Stomach (tissue), 9 donors: Measurements from ENCODE around the gene TRAPPC8. TPM values are rescaled to one million over a fixed set of nuclear protein-coding genes. Genes with fewer than 3 reads are reported as not detected.

Experiments
- DNase-seq, 2 donors: peaks; one replicate each; pipeline versions ENCODE4 v3.0.0 to v3.0.0-alpha.2; 2013 to 2019
- H3K27ac ChIP-seq, 5 donors: fragments of 200-600 bp in 4 of 5; sonication (generic) in 4 of 5; one replicate each; pipeline ENCODE4 v1.5.1; 2013 to 2019; ENCODE audit warnings: mild to moderate bottlenecking in 1 of 5, moderate library complexity in 1 of 5
- H3K27me3 ChIP-seq, 3 donors: fragments of 200-600 bp; sonication (generic); one replicate each; pipeline ENCODE4 v1.5.1; 2017 to 2019; ENCODE audit warnings: mixed run types in 1 of 3
- H3K36me3 ChIP-seq, 4 donors: fragments of 200-600 bp; sonication (generic); 1 replicate in 3 of 4; 2 replicates in 1 of 4; pipeline ENCODE4 v1.5.1; 2016 to 2019
- H3K4me1 ChIP-seq, 4 donors: fragments of 200-600 bp; sonication (generic); one replicate each; pipeline ENCODE4 v1.5.1; 2016 to 2019
- H3K4me3 ChIP-seq, 4 donors: fragments of 200-600 bp; sonication (generic) in 3 of 4; one replicate each; pipeline ENCODE4 v1.5.1; 2016 to 2019; ENCODE audit warnings: mild to moderate bottlenecking in 1 of 4
- H3K9me3 ChIP-seq, 4 donors: fragments of 200-600 bp; sonication (generic); one replicate each; pipeline ENCODE4 v1.5.1; 2016 to 2019
- EP300 ChIP-seq: sonication (generic); formaldehyde crosslinking; IDR thresholded peaks from one replicate; pipeline ENCODE4 v1.6.1; 2017; ENCODE audit warnings: antibody characterized with exemption
- POLR2A ChIP-seq, 4 donors: fragments of 450-650 bp; IDR thresholded peaks; one replicate each; pipeline ENCODE4 v1.6.1; 2016; ENCODE audit warnings: antibody characterized with exemption in 4 of 4, control low read depth in 2 of 4, mild to moderate bottlenecking in 1 of 4, moderate library complexity in 1 of 4
- POLR2AphosphoS5 ChIP-seq, 3 donors: sonication (generic); formaldehyde crosslinking; IDR thresholded peaks; one replicate each; pipeline ENCODE4 v1.6.1; 2016; ENCODE audit warnings: antibody characterized with exemption in 3 of 3
- WGBS, 5 donors: extraction: QIAGEN DNeasy Blood & Tissue Kit in 3 of 5; methylation state at CpG; one replicate each; pipeline versions ENCODE4 v1.1.5 to v1.1.7; 2013 to 2018; 5-methylcytosine and 5-hydroxymethylcytosine counted together
- intact Hi-C: fragments of 100-400 bp; cut with DNase I; formaldehyde crosslinking; loops from one replicate; pipeline ENCODE4 v1.15.1; 2023; ENCODE audit warnings: low total_unique reads
- polyA plus RNA-seq, 3 donors: library from polyadenylated mRNA; stranded (reverse); fragments of 200-250 nt; gene quantifications; one replicate each; pipeline ENCODE4 v1.2.3, GENCODE V29; 2013
- total RNA-seq, 5 donors: library from RNA; depleted of rRNA; stranded (reverse); fragments of >200 nt; gene quantifications; one replicate each; pipeline versions ENCODE4 v1.1.0 to v1.2.3, GENCODE V29; 2014 to 2016
- TF ChIP-seq, protein P1 (sequence below), 7 experiments: fragments of 450-650 bp in 4 of 7; fragments of 200-600 bp in 3 of 7; sonication (generic) in 3 of 7; IDR thresholded peaks; one replicate each; pipeline ENCODE4 v1.5.1; 2016 to 2019; ENCODE audit warnings: antibody characterized with exemption in 7 of 7, control low read depth in 2 of 7, mild to moderate bottlenecking in 1 of 7
- donor health status: healthy with polysubstance abuse.
- donor health status: Bipolar disorder and iron deficiency.
- donor health status: healthy.

Gene TRAPPC8
- total and polyA plus RNA-seq, 8 donors: 8.6 to 75.6 (median 37.2) TPM

DNA sequence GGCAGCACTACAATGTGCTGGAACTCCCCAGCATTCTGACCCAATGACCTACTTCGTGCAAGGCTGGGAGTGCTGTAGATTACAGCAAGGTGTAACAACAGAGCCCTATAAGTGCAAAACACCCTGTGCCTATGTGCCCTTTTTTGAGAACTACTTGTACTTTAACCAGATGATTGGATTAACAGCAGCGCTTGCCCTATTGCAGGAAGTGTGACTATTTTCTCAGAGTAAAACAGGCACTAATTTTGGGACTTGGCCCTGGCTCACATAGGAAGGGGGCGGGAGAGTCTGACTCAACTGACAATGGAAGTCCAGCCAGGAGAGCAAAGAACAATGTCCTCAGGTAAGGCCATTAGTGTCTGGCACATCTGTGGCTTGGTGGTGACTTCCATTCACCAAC is 40.1 kb upstream of the TRAPPC8 start:
- Histone ChIP-seq H3K4me3 (no peak overlapping the region), H3K9me3 (peaks cover 6 to 11% (median 8%) of the 10 kb centered on the region in 4 donors), H3K27ac (peak overlapping the region in 3 of 5 donors; percentile 5 to 54 (median 27)), H3K36me3 (no peaks in the 10 kb centered on the region), H3K27me3 (no peaks in the 10 kb centered on the region), H3K4me1 (peaks cover 6 to 19% (median 9%) of the 10 kb centered on the region in 4 donors)
- intact Hi-C loops: no loop called here
- TF ChIP-seq POLR2A (IDR thresholded peaks at IDR 0.05): no peak
- TF ChIP-seq POLR2AphosphoS5 (IDR thresholded peaks at IDR 0.05): peak in 1 of 3 donors; percentile 37
- 50 to 64% (median 55%) methylated on average over 3 of the region's 3 CpGs for WGBS, 5 donors
- peak; percentile 23 to 28 for DNase-seq

DNA sequence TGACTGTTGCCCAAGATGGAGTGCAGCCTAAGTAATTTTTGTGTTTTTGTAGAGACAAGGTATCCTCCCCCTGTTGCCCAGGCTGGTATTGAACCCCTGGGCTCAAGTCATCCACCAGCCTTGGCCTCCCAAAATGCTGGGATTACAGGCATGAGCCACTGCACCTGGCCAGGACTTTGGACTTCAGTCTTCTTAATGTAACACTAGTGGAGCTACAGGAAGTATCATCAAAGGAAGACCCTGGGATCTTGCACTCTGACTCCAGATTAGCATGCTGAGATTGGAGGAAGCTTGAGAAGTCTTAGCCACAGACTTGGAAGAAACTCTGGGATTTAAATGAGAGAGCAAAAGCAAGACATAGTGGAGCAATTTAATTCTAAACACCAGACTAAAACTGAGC is 37.9 kb upstream of the TRAPPC8 start:
- intact Hi-C loops: no loop called here
- no peak for DNase-seq
- Histone ChIP-seq H3K4me3 (no peak overlapping the region), H3K9me3 (peaks cover 6 to 13% (median 10%) of the 10 kb centered on the region in 4 donors), H3K27me3 (no peaks in the 10 kb centered on the region), H3K36me3 (no peaks in the 10 kb centered on the region), H3K4me1 (peaks cover 0 to 10% (median 8%) of the 10 kb centered on the region in 4 donors), H3K27ac (no peak overlapping the region)
- no peak for TF ChIP-seq POLR2AphosphoS5 (IDR thresholded peaks at IDR 0.05)

DNA sequence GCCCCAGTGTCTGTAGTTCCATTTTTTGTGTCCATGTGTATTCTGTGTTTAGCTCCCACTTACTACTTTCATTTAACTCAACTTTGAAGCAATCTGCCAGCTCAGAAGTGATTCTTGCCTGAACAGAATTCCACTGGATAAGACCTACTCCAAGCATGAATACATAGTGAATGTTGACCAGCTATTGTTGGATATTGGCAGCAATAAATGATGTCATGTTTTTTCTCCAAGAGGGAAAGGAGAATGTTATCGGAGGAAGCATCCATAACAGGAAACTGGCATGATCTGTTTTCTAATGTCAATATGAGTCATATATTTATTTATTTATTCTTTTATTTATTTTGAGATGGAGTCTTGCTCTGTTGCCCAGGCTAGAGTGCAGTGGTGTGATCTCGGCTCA is 36.8 kb upstream of the TRAPPC8 start:
- Histone ChIP-seq H3K27me3 (no peaks in the 10 kb centered on the region), H3K4me1 (peaks cover 0 to 10% (median 8%) of the 10 kb centered on the region in 4 donors), H3K27ac (no peak overlapping the region), H3K4me3 (no peak overlapping the region), H3K36me3 (no peaks in the 10 kb centered on the region), H3K9me3 (peaks cover 8 to 20% (median 14%) of the 10 kb centered on the region in 4 donors)
- TF ChIP-seq POLR2A (IDR thresholded peaks at IDR 0.05): no peak
- intact Hi-C loops: no loop called here
- WGBS, 5 donors: 75 to 91% (median 79%) methylated on average over 2 of the region's 2 CpGs
- no peak for DNase-seq

DNA sequence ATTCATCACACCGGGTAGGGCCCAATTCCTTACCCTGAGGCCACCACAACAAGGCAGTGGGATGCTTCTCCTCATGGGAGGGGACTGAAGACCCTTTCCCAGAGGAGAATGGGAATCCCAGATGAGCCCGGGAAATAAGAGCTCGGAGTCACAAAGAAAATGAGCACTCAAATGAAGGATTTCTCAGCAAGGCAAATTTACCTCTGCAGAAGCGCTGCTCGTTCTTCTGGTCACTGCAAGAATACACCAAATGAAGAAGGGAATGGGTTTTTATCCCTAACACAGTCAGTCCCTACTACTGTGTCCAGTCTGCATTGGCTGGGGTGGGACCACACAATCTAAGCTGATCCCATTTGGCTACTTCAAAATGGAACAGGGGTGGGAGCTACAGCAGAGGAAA is 35.7 kb upstream of the TRAPPC8 start:
- H3K27me3 ChIP-seq: no peaks in the 10 kb centered on the region
- H3K36me3 ChIP-seq: no peaks in the 10 kb centered on the region
- TF ChIP-seq POLR2AphosphoS5 (IDR thresholded peaks at IDR 0.05) (no peak), EP300 (no peak)
- TF ChIP-seq, protein P1, sequence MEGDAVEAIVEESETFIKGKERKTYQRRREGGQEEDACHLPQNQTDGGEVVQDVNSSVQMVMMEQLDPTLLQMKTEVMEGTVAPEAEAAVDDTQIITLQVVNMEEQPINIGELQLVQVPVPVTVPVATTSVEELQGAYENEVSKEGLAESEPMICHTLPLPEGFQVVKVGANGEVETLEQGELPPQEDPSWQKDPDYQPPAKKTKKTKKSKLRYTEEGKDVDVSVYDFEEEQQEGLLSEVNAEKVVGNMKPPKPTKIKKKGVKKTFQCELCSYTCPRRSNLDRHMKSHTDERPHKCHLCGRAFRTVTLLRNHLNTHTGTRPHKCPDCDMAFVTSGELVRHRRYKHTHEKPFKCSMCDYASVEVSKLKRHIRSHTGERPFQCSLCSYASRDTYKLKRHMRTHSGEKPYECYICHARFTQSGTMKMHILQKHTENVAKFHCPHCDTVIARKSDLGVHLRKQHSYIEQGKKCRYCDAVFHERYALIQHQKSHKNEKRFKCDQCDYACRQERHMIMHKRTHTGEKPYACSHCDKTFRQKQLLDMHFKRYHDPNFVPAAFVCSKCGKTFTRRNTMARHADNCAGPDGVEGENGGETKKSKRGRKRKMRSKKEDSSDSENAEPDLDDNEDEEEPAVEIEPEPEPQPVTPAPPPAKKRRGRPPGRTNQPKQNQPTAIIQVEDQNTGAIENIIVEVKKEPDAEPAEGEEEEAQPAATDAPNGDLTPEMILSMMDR (IDR thresholded peaks at IDR 0.05): no peak
- H3K4me1 ChIP-seq: peaks cover 0 to 10% (median 6%) of the 10 kb centered on the region in 4 donors
- intact Hi-C loops: no loop called here
- H3K27ac ChIP-seq: no peak overlapping the region
- 94 to 97% (median 95%) methylated on average over 5 of the region's 5 CpGs for WGBS, 5 donors
- no peak for DNase-seq
- peaks cover 16 to 31% (median 25%) of the 10 kb centered on the region in 4 donors for H3K9me3 ChIP-seq
- no peak overlapping the region for H3K4me3 ChIP-seq

DNA sequence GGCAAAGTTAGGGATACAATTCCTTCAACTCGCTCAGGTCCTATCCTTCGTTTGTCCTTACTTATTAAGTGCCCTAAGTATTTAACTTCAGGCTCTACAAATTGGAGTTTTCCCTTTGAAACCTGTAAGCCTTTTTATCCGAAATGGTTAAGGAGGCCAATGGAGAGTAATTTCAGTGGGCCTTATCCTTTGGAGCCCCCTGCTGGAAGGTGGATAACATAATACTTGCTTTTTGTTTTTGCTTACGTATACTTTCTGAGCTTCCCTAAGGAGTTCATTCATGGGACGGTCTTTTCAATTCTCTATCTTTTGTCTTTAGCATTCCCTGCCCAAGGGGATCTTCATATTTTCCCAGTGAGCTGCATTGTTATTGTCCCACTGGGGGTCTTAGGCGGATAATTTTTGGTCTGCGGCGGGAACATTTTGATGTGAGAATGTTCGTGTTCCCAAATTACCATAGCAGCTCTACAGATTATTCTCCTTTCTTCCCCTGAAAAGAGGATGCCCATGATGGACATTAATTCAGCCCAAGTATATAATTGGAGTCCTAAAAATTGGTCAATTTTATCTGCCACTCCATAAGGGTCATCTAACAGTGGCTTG is 34.4 kb upstream of the TRAPPC8 start:
- peak in 1 of 2 donors; percentile 58 for DNase-seq
- Histone ChIP-seq H3K9me3 (peaks cover 16 to 43% (median 33%) of the 10 kb centered on the region in 4 donors), H3K27me3 (no peaks in the 10 kb centered on the region), H3K36me3 (no peaks in the 10 kb centered on the region), H3K27ac (no peak overlapping the region), H3K4me3 (no peak overlapping the region), H3K4me1 (no peaks in the 10 kb centered on the region)
- 63 to 76% (median 66%) methylated on average over 9 of the region's 9 CpGs for WGBS, 5 donors
- TF ChIP-seq, protein P1 (IDR thresholded peaks at IDR 0.05): peak in 5 of 7 experiments; percentile 33 to 67 (median 57)
- no peak for TF ChIP-seq POLR2AphosphoS5 (IDR thresholded peaks at IDR 0.05)
- intact Hi-C loops: no loop called here

- intact Hi-C loops: no loop called here
- 31 to 60% (median 33%) methylated on average over 3 of the region's 3 CpGs for WGBS, 5 donors
Measured at GRCh38 chr18:31976242-31976641, 33.3 kb upstream of the TRAPPC8 start.

More at GRCh38 chr18:31976242-31976641, 33.3 kb upstream of the TRAPPC8 start:
- H3K9me3 ChIP-seq: peaks cover 16 to 43% (median 33%) of the 10 kb centered on the region in 4 donors
- no peaks in the 10 kb centered on the region for H3K4me1 ChIP-seq
- H3K36me3 ChIP-seq: no peaks in the 10 kb centered on the region
- DNase-seq: no peak
- H3K4me3 ChIP-seq: no peak overlapping the region
- no peak overlapping the region for H3K27ac ChIP-seq
- H3K27me3 ChIP-seq: no peaks in the 10 kb centered on the region
- TF ChIP-seq POLR2A (IDR thresholded peaks at IDR 0.05) (no peak), POLR2AphosphoS5 (IDR thresholded peaks at IDR 0.05) (no peak)
- TF ChIP-seq, protein P1 (IDR thresholded peaks at IDR 0.05): no peak
